ENCODE measurements around the gene ARHGEF11. TPM values are rescaled to one million over a fixed set of nuclear protein-coding genes. Genes with fewer than 3 reads are reported as not detected.

ARHGEF11 gene
- total and polyA plus RNA-seq, 8 donors, result 9.1 to 21.0 (median 12.3) TPM

DNA sequence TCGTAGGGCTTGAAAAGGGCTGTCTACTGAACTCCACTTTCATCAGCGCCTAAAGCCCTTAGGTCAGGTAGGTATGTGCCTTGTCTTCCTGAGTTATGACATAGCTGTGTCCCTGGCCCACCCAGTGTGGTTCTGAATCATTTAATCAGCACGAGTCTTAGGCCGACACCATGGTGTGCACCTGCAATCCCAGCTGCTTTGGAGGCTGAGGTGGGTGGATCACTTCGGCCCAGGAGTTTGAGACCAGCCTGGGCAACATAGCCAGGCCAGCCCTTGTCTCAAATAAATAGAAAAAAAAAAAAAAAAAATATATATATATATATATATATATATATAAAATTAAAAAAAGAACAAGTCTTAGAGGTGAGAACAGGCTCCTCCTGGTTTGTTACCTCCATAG is 109.4 kb downstream of the ARHGEF11 start:
- Histone ChIP-seq H3K4me3 (no peak overlapping the region), H3K27ac (no peak overlapping the region), H3K36me3 (peaks cover 0 to 23% (median 8%) of the 10 kb centered on the region in 3 donors), H3K27me3 (no peaks in the 10 kb centered on the region), H3K9me3 (no peaks in the 10 kb centered on the region), H3K4me1 (no peaks in the 10 kb centered on the region)
- ATAC-seq (no peak), FAIRE-seq (no peak), DNase-seq (no peak)
- TF ChIP-seq, protein P1, sequence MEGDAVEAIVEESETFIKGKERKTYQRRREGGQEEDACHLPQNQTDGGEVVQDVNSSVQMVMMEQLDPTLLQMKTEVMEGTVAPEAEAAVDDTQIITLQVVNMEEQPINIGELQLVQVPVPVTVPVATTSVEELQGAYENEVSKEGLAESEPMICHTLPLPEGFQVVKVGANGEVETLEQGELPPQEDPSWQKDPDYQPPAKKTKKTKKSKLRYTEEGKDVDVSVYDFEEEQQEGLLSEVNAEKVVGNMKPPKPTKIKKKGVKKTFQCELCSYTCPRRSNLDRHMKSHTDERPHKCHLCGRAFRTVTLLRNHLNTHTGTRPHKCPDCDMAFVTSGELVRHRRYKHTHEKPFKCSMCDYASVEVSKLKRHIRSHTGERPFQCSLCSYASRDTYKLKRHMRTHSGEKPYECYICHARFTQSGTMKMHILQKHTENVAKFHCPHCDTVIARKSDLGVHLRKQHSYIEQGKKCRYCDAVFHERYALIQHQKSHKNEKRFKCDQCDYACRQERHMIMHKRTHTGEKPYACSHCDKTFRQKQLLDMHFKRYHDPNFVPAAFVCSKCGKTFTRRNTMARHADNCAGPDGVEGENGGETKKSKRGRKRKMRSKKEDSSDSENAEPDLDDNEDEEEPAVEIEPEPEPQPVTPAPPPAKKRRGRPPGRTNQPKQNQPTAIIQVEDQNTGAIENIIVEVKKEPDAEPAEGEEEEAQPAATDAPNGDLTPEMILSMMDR (IDR thresholded peaks at IDR 0.05), result no peak
- 91 to 97% methylated on average over 5 of the region's 5 CpGs for WGBS, 2 donors
- intact Hi-C loops (cut with DNase I), result no loop called here

- Histone ChIP-seq H3K9me3 (no peaks in the 10 kb centered on the region), H3K27me3 (no peaks in the 10 kb centered on the region), H3K27ac (no peak overlapping the region), H3K4me3 (no peak overlapping the region), H3K36me3 (peaks cover 0 to 17% (median 8%) of the 10 kb centered on the region in 3 donors), H3K4me1 (no peaks in the 10 kb centered on the region)
- no peak for FAIRE-seq
- TF ChIP-seq, protein P1 (IDR thresholded peaks at IDR 0.05), result no peak
- 92 to 93% methylated on average over 17 of the region's 17 CpGs for WGBS, 2 donors
- intact Hi-C loops (cut with DNase I), result no loop called here
- no peak for ATAC-seq
- DNase-seq, result no peak
Observed at GRCh38 chr1:156935505-156936128, 109.9 kb downstream of the ARHGEF11 start.

DNA sequence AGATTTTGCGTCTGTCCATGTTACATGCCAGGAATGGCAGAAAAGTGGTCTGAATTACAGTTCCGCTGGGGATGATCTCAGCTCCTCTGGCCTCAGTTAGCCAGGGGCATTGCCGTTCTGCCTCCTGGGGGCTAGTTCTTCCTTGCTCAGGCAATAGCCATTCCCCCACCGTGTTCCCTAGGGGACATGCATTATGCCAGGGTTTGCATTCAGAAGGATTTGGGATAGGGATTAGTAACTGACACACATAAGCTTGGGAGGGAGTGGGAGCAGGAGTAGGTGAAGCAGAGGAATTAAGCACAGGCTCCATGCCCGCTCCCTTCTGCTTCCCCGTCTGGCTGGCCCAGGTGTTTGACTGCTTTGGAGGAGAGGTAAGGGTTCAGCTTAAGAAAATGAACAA is 112.4 kb downstream of the ARHGEF11 start:
- no peak for FAIRE-seq
- Histone ChIP-seq H3K27ac (no peak overlapping the region), H3K4me1 (no peaks in the 10 kb centered on the region), H3K36me3 (no peaks in the 10 kb centered on the region), H3K9me3 (no peaks in the 10 kb centered on the region), H3K27me3 (peaks cover 0 to 4% (median 0%) of the 10 kb centered on the region in 4 donors), H3K4me3 (no peak overlapping the region)
- no peak for ATAC-seq
- WGBS, 2 donors, result 74 to 79% methylated on average over 6 of the region's 6 CpGs
- intact Hi-C loops (cut with DNase I), result no loop called here
- TF ChIP-seq, protein P1 (IDR thresholded peaks at IDR 0.05), result no peak
- DNase-seq, result peak in 1 of 6 donors; percentile 26

GRCh38 chr1:156931974-156932710 is 113.4 kb downstream of the ARHGEF11 start:
- WGBS, 2 donors, result 41 to 42% methylated on average over 7 to 8 of the region's 8 CpGs
- ATAC-seq, result peak in 1 of 4 donors; percentile 8

More at GRCh38 chr1:156931974-156932710, 113.4 kb downstream of the ARHGEF11 start:
- no peaks in the 10 kb centered on the region for H3K9me3 ChIP-seq
- FAIRE-seq (no peak), DNase-seq (peak in 1 of 6 donors; percentile 43)
- no peak overlapping the region for H3K27ac ChIP-seq
- no peaks in the 10 kb centered on the region for H3K36me3 ChIP-seq
- peaks cover 0 to 4% (median 0%) of the 10 kb centered on the region in 4 donors for H3K27me3 ChIP-seq
- H3K4me1 ChIP-seq, result no peaks in the 10 kb centered on the region
- no peak overlapping the region for H3K4me3 ChIP-seq
- TF ChIP-seq, protein P1 (IDR thresholded peaks at IDR 0.05), result no peak
- intact Hi-C loops (cut with DNase I), result no loop called here

Measured in pancreas (tissue), 10 donors.